Measurements from ENCODE around the gene DNAJB14. TPM values are rescaled to one million over a fixed set of nuclear protein-coding genes. Genes with fewer than 3 reads are reported as not detected.

DNAJB14 gene
- total and polyA plus RNA-seq, 2 experiments from 2014 or later, result 25.1 to 52.6 TPM

DNA sequence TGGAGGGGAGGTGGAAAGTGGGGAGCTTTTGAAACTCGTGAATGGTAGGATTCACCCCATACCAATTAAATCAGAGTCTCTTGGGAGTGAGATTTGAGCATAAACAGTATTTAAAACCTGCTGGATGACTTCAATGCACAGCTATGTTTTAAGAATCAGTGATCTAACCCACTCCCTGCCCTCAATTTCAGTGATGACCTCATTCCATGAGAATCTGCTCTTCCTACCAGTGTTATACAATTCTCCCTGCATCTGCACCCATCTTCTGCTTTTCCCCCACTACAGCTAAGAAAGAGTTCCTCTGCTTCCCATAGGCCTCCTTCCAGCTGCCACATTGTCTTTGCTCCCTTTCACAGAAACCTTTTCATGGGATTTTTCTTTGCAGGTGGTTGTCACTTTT is 21.9 kb upstream of the DNAJB14 start:
- no peaks in the 10 kb centered on the region for H3K9me2 ChIP-seq (replicated peaks; ENCODE audit: insufficient read depth)
- no peaks in the 10 kb centered on the region for H3K79me2 ChIP-seq
- no peak overlapping the region for H2AFZ ChIP-seq
- no peaks in the 10 kb centered on the region for H3K36me3 ChIP-seq (replicated peaks; ENCODE audit: insufficient read depth, low read depth)
- no peaks in the 10 kb centered on the region for H4K20me1 ChIP-seq (ENCODE audit: insufficient read depth, poor library complexity, severe bottlenecking)
- TF ChIP-seq EZH2 (IDR thresholded peaks at IDR 0.05; ENCODE audit: borderline replicate concordance) (no peak), EZH2phosphoT487 (IDR thresholded peaks at IDR 0.05; ENCODE audit: low read depth, severe bottlenecking, unreplicated experiment) (no peak)
- TF ChIP-seq, protein P1, sequence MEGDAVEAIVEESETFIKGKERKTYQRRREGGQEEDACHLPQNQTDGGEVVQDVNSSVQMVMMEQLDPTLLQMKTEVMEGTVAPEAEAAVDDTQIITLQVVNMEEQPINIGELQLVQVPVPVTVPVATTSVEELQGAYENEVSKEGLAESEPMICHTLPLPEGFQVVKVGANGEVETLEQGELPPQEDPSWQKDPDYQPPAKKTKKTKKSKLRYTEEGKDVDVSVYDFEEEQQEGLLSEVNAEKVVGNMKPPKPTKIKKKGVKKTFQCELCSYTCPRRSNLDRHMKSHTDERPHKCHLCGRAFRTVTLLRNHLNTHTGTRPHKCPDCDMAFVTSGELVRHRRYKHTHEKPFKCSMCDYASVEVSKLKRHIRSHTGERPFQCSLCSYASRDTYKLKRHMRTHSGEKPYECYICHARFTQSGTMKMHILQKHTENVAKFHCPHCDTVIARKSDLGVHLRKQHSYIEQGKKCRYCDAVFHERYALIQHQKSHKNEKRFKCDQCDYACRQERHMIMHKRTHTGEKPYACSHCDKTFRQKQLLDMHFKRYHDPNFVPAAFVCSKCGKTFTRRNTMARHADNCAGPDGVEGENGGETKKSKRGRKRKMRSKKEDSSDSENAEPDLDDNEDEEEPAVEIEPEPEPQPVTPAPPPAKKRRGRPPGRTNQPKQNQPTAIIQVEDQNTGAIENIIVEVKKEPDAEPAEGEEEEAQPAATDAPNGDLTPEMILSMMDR (IDR thresholded peaks at IDR 0.05; ENCODE audit: poor library complexity), result no peak
- H3K4me2 ChIP-seq, result no peak overlapping the region
- H3K27ac ChIP-seq, result no peak overlapping the region
- no peaks in the 10 kb centered on the region for H3K4me1 ChIP-seq (ENCODE audit: insufficient read depth)
- WGBS (ENCODE audit: low lambda C conversion rate, missing lambda C conversion rate), result 42% methylated on average over 1 of the region's 1 CpG
- no peaks in the 10 kb centered on the region for H3K27me3 ChIP-seq
- DNase-seq (ENCODE audit: low spot score), result peak; percentile 7
- H3K4me3 ChIP-seq, result no peak overlapping the region
- no peaks in the 10 kb centered on the region for H3K9me3 ChIP-seq (ENCODE audit: low read depth)

- H3K9me3 ChIP-seq (ENCODE audit: low read depth), result no peaks in the 10 kb centered on the region
- no peaks in the 10 kb centered on the region for H3K79me2 ChIP-seq
- H3K4me2 ChIP-seq, result no peak overlapping the region
- no peak overlapping the region for H2AFZ ChIP-seq
- no peak for DNase-seq (ENCODE audit: low spot score)
- no peaks in the 10 kb centered on the region for H4K20me1 ChIP-seq (ENCODE audit: insufficient read depth, poor library complexity, severe bottlenecking)
- H3K27me3 ChIP-seq, result no peaks in the 10 kb centered on the region
- no peaks in the 10 kb centered on the region for H3K4me1 ChIP-seq (ENCODE audit: insufficient read depth)
- TF ChIP-seq EZH2 (IDR thresholded peaks at IDR 0.05; ENCODE audit: borderline replicate concordance) (no peak), EZH2phosphoT487 (IDR thresholded peaks at IDR 0.05; ENCODE audit: low read depth, severe bottlenecking, unreplicated experiment) (no peak)
- TF ChIP-seq, protein P1 (IDR thresholded peaks at IDR 0.05; ENCODE audit: poor library complexity), result no peak
- H3K36me3 ChIP-seq (replicated peaks; ENCODE audit: insufficient read depth, low read depth), result no peaks in the 10 kb centered on the region
- no peak overlapping the region for H3K4me3 ChIP-seq
- H3K27ac ChIP-seq, result no peak overlapping the region
- no peaks in the 10 kb centered on the region for H3K9me2 ChIP-seq (replicated peaks; ENCODE audit: insufficient read depth)
- WGBS (ENCODE audit: low lambda C conversion rate, missing lambda C conversion rate), result 84% methylated on average over 3 of the region's 3 CpGs
Observed at GRCh38 chr4:99966692-99967091, 20.3 kb upstream of the DNAJB14 start.

DNA sequence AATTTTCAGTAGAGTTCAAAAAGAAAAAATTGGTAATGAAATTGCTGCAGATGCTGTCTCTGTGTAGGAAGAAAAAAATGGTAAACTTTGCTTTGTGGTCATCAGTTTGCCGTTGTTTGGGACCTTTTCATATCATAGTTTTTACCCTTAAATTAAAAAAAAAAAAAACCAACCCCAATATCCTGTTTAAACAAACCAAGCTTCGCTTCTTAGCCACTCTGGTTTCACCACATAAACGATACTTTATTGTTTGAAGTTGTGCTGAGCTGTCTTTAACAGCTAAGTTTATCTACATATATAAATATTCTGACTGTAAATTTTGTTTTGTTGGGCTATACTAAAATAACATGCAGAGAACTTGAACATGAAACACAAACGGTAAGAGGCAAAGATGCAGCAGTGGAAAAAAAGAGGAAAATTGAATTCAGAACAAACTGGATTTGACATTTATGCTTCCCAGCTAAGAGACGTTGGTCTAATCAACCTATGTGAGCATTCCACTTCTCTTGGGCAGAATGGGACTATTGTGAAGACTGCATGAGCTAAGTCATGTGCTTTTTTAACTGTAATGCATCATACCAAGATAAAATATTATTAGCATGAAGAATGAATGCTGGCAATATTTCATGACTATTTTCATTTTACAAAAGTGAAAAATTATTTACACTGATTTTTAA is 19.4 kb upstream of the DNAJB14 start:
- Histone ChIP-seq H3K9me2 (replicated peaks; ENCODE audit: insufficient read depth) (no peaks in the 10 kb centered on the region), H3K4me3 (no peak overlapping the region), H4K20me1 (ENCODE audit: insufficient read depth, poor library complexity, severe bottlenecking) (no peaks in the 10 kb centered on the region), H3K9me3 (ENCODE audit: low read depth) (no peaks in the 10 kb centered on the region), H3K36me3 (replicated peaks; ENCODE audit: insufficient read depth, low read depth) (no peaks in the 10 kb centered on the region), H2AFZ (no peak overlapping the region), H3K4me2 (no peak overlapping the region), H3K4me1 (ENCODE audit: insufficient read depth) (no peaks in the 10 kb centered on the region), H3K79me2 (no peaks in the 10 kb centered on the region), H3K27ac (no peak overlapping the region), H3K27me3 (no peaks in the 10 kb centered on the region)
- 63% methylated on average over 5 of the region's 5 CpGs for WGBS (ENCODE audit: low lambda C conversion rate, missing lambda C conversion rate)
- TF ChIP-seq, protein P1 (IDR thresholded peaks at IDR 0.05; ENCODE audit: poor library complexity), result no peak
- no peak for TF ChIP-seq EZH2 (IDR thresholded peaks at IDR 0.05; ENCODE audit: borderline replicate concordance)
- TF ChIP-seq EZH2phosphoT487 (IDR thresholded peaks at IDR 0.05; ENCODE audit: low read depth, severe bottlenecking, unreplicated experiment), result no peak
- no peak for DNase-seq (ENCODE audit: low spot score)

Measured in hepatocyte (in vitro differentiated cells).